Stimulated activated CD4-positive, alpha-beta T cell treated with anti-CD3 and anti-CD28 coated beads, Interleukin-1b, Interleukin-23, amount 100 ng/mL, for 1 hour (primary cell): ENCODE measurements around the gene CBX1.
"Not testable (repeated sequence)": the region's sequence is repeated elsewhere in the genome, so short reads cannot be mapped to it uniquely, and the experiment has no call there.

Experiments used
- DNase-seq, 2 donors: peaks; one replicate each; pipeline ENCODE4 v3.0.0-alpha.2; 2020; ENCODE audit warnings: low read depth in 2 of 2

The CBX1 gene

GRCh38 chr17:48072811-48073210 is 28.5 kb downstream of the CBX1 start:
- DNase-seq, result not testable (repeated sequence)

DNA sequence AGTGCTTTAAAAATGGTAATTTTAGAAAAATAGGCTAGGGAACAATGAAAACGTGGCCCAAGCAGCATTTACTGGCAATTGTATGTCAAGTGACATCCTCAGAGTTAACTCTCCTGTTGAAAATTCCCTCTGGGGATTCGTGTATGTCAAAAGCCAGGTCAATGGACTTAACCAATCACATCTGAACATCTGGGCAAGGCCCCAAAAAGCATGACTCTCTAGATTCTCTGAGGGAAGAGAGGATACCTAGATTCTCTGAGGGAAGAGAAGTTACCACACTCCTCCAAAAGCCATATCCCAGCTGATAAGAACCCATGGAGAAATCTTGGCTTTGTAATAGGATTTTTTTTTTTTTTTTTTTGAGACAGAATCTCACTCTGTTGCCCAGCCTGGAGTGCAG is 29.6 kb downstream of the CBX1 start:
- no peak for DNase-seq

- no peak for DNase-seq
Measured at GRCh38 chr17:48070195-48070594, 31.1 kb downstream of the CBX1 start.

DNA sequence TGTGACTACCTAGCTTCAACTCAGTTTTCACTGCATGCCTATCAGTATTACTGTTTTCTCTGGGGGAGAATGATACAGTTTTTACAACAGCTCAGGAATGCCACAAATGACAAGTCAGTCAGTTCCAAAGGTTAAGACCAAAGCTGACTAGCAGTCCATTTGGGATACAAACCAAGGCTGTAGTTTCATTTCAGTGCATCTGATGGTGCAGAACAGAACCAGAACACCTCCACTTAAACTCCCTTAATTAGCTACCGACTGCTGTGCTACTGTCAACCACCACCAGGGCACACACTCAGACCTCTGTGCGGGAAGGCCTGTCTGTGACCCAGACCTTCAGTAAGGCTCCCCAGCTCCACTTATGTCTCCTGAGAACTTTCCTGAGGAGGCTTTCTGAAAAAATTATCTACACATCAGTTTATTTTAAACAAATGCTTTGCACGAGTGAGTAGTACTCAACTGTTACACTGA is 32.8 kb downstream of the CBX1 start:
- no peak for DNase-seq

DNA sequence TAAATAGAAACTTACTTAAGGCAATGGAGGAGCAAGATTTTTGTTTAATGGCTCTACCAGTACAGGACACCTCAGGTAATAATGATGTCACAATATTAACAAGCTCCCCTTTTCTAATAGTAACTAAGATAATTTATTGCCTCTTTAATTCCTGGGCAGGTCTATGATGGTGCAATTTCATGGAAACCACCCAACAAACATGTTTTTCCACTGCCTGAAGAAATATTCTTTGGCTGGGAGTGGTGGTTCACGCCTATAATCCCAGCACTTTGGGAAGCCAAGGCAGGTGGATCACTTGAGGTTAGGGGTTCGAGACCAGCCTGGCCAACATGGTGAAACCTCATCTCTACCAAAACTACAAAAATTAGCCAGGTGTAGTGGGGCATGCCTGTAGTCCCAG is 33.5 kb downstream of the CBX1 start:
- DNase-seq, result not testable (repeated sequence)

DNA sequence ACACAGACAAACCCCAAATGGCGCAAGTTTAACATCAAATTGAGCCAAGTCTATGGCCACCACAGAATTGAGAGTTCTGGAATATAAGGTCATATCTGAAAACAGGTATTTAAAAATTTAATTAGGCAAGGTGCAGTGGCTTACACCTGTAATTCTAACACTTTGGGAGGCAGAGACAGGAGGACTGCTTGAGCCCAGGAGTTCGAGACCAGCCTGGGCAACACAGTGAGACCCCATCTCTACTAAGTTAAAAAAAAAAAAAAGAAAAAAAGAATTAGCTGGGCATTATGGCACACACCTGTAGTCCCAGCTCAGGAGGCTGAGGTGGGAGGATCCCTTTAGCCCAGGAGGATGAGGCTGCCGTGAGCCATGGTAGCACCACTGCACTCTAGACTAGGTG is 34.0 kb downstream of the CBX1 start:
- no peak for DNase-seq

- DNase-seq, result no peak
Measured at GRCh38 chr17:48066656-48067055, 34.6 kb downstream of the CBX1 start.

DNA sequence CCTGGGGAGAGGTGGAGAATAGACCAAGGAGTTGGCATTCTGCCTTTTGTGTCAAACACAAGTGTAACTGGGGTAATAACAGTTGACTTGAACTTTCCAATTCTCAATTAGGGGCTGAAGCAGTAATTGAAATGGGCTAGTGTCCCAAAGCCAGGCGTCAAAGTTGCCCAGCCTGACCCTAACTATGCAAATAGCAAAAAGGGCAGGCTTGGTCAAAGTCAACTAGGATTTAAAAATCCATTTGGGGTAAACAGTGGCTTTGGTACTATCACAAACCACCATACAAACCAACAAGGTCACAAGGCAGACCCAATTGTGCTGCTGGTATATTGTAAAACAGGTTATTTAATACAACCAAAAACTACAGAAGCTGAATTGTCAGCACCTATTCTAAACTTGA is 35.1 kb downstream of the CBX1 start:
- DNase-seq, result no peak

- no peak for DNase-seq
Measured at GRCh38 chr17:48064638-48065037, 36.6 kb downstream of the CBX1 start.

GRCh38 chr17:48062273-48062672 is 39.0 kb downstream of the CBX1 start:
- no peak for DNase-seq

DNA sequence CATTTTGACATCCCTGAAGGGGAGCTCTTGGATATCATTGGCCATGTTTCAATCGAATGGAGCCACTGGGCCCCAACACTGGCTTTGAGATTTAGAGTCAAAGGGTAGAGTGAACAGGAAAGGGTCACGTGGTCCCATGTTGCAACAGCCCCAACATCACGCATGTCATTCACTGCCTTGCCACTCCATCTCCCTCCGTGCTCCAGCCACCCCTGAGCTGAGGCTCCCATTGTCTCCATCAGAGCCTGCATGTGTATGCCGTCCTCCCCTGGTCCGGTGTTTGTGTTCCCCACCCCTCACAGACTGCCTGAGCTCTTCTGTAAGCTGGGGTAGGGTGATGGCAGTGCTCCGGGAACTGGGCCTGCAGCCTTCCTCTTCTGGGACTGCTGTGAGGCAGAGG is 41.0 kb downstream of the CBX1 start:
- no peak for DNase-seq

- DNase-seq, result no peak
Measured at GRCh38 chr17:48059125-48059668, 42.1 kb downstream of the CBX1 start.

GRCh38 chr17:48058393-48059124 is 42.7 kb downstream of the CBX1 start:
- DNase-seq, result no peak

DNA sequence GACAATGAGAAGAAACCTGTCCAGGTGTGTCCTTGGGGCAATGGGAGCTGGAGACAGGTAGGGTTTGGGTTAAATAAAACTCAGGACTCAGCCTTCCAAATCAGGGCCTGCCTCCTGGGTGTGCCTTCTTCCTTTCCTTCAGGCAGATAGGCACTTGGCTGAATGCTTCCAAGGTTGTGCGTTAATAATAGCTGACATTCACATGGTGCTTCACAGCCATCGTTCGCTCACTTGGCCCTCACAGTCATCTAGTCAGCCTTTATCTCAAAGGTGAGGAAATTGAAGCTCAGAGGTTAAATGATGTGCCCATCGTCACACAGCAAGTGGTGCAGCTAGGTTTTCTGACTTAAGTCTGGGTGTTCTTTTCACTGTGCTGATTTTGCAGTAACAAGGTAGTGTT is 43.7 kb downstream of the CBX1 start:
- DNase-seq, result no peak

- DNase-seq, result no peak
Measured at GRCh38 chr17:48056879-48057278, 44.4 kb downstream of the CBX1 start.

DNA sequence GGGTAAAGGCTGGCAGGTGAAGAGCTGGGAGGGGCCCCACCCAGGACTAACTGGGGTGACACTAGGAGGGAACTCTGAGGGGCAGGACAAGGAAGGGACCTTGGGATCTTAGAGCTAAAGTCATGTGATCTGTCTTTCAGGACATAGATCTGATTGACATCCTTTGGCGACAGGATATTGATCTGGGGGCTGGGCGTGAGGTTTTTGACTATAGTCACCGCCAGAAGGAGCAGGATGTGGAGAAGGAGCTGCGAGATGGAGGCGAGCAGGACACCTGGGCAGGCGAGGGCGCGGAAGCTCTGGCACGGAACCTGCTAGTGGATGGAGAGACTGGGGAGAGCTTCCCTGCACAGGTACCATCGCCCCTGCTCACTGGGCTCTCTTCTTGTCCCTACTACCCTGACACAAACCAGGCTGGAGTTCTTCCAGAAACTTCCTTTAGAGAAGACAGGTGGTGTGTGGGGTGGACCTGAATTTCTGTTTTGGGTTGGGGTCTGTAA is 45.0 kb downstream of the CBX1 start:
- no peak for DNase-seq

- DNase-seq, result no peak
Measured at GRCh38 chr17:48055531-48056245, 45.6 kb downstream of the CBX1 start.

DNA sequence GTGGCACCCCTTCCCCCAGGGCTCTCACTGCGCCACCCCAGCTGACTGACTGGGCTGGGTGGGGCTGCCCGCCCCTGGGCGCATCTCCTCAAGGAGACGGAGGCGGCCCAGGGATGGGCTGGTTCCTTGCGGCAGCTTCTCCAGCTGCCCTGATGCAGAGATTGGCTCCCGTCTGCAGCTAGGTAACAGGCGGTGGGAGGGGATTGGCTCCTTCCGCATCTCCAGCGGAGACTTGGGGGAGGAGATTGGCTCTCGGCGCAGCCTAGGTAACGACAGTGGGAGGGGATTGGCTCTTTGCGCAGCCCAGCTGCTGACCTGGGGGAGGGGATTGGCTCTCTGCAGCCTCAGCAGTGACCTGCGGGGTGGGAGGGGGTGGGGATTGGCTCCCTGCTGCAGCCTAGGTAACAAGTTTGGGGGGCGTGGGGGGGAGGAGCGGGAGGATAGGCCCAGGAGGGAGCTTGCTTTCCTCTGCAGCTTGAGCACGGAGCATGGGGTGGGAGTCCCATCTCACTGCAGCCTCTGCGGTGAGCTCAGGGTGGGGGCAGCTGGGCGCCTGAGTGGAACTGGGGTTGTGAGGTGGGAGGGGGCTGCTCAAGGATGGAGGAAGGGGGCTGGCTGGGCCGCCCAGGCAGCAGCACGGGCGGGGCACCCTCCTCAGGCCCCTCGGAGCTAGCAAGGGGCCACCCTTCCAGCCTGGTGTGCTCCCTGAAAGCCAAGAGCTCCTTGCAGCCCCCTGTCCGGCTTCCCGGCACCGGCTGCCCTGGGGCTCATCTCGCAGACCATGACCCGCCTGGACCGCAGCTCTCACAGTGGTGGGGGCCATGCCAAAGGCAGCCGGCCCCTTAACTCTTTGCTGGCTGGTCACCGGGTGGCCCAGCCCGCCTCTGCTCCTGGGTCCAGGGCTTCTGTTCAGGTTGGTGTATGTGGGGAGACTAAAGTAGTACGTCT is 46.8 kb downstream of the CBX1 start:
- DNase-seq, result no peak

DNA sequence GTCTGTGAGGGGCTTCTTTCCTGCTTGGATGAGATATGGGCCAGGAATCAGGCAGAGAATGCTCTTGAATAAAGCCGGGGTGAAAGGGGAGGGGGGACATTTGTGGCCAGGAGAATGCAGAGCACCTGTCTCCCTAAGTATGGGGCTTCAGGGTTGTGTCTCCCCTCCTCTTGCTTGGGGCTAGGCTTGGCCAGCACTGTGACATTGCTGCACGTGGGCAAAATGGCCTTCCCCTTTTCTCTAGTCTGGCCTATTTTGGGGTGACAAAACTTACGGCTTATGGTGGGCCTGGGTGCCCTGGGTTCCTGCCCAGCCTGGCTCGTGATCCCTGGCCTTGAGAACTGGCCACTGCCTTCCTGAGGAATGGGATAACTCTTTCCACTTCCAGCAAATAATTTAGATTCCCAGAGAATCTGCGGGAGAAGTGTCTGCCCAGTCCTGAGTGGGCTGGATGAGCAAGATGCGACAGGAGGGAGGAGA is 47.5 kb downstream of the CBX1 start:
- no peak for DNase-seq

DNA sequence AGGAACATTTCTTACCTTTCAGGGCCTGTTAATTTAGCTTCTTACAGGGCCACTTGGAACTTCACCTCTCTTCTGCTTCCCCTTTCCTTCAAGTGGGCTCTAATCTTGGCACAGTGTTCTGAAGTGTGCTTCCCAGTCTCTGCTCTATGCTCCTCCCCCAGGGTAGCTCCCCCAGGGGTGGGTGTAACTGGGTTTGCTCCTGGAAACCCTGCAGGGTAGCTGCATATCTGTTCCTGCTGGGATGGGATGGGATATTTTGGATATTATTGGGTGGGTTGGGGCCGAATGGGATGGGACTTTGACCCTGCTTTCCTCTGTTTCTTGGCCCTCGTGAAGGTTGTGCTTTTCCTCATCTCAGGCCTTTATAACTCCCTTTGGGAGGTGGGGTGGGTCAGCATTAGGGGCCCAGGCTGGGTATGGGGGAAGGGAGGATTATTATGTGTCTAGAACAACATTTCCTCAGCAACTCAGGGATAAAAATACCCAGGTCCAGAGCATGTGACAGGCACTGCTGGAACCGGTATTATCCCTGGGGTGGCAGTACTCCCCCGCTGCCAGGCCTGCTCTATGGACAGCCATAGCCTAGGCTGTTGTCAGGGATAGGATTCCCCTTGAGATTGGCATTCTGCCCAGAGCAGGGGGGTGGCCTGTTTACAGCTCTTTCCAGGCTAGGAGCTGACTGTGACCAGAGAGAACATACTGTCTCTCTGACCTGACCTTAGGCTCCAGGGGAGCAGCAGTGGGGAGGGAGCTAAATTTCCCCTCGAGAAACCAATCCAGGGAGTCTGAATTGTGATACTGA is 48.1 kb downstream of the CBX1 start:
- no peak for DNase-seq
